ENCODE results near the gene PLAAT2. TPM values are rescaled to one million over a fixed set of nuclear protein-coding genes. Genes with fewer than 3 reads are reported as not detected.
A peak's percentile ranks its signal among the peaks of the same experiment; 100 is the strongest.

Gene PLAAT2
- total and polyA plus RNA-seq, 9 of the 15 experiments (the other 6 are each of a cell fraction or from before 2014, with no cell fraction given) = not detected

GRCh38 chr11:63572026-63572688 lies 9.0 kb upstream of the PLAAT2 start (continued):
- peak; percentile 45; the same call in 1 of the 2 replicates for TF ChIP-seq HINFP (tag; conservative IDR thresholded peaks at IDR 0.05; ENCODE audit: low read depth)
- peak; percentile 56 for TF ChIP-seq MTA2 (IDR thresholded peaks at IDR 0.05; ENCODE audit: low read depth)
- peak in 1 of 2 experiments; percentile 43; a peak in 1 of 4 replicates for TF ChIP-seq HDAC1 (IDR thresholded peaks at IDR 0.05)
- peak; percentile 85 for TF ChIP-seq ZBTB2 (IDR thresholded peaks at IDR 0.05)
- 0 out of 2 replicates have a peak, but pooled peaks have one; percentile 72 for TF ChIP-seq HBP1 (CRISPR knock-in tag; IDR thresholded peaks at IDR 0.05)
- TF ChIP-seq ZNF445 (CRISPR knock-in tag; IDR thresholded peaks at IDR 0.05; ENCODE audit: low read depth) = no peak
- TF ChIP-seq ATF1 (CRISPR knock-in tag; IDR thresholded peaks at IDR 0.05) = no peak
- TF ChIP-seq ATF1 (tag; IDR thresholded peaks at IDR 0.05) = no peak
- no peak for TF ChIP-seq ZFP1 (CRISPR knock-in tag; IDR thresholded peaks at IDR 0.05)

Measured in K562 (cell line).